IPS-NIHi7 (cell line): ENCODE data around the gene SPATA13.

ENCODE experiments used
- DNase-seq: peaks from one replicate; pipeline ENCODE4 v3.0.0; 2012; ENCODE audit warnings: mixed read lengths; ENCODE audit errors: extremely low spot score

The SPATA13 gene

DNA sequence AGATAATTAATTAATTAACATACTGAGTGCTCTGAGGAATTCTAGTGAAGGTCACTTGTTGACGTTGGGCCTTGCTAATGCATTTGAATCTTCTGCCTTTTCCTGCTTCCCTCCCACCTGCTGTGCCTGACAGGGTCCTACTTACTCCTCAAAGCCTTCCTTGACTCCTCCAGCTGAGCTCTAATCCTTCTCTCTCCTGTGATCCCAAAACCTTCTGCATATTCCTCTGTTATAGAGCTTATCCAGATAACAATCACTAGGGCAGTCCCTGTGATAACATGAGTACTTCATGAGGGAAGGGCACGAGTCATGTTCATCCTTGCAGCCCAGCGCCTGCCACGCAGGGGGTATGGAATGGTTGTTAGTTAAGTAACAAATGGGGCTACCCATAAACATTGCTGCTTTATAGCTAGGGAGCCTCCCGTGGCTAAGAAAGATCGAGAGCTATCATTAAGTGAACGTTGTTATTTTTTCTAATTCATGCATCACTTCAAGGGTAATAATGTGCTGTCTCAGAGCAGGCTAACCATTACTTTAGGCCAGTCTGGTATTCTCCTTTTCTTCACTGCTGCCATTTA lies 19.1 kb upstream of the SPATA13 start:
- DNase-seq, result peak; percentile 33

GRCh38 chr13:24142453-24142852 lies 18.1 kb upstream of the SPATA13 start:
- DNase-seq, result no peak

DNA sequence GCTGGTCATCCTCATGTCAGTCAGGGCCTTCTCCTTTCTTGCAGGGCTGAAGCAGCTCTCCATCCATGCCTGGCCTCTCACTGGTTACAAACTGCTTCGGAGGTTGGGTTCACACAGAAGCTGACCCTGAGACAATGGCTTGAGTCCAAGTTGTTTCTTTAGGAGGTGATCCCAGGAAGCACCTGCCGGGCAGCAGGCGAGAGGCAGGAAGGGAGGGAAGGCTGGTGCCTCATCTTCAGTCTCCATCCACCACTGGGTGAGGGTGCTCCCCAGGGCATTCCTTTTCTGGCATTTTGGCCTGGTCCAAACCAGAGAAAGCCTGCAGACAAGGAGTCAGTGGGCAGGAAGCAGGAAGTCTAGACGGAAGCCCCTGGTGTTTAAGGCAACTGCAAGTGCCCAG lies 17.6 kb upstream of the SPATA13 start:
- DNase-seq, result no peak

GRCh38 chr13:24145240-24145639 lies 15.3 kb upstream of the SPATA13 start:
- DNase-seq, result no peak

GRCh38 chr13:24145674-24146073 lies 14.8 kb upstream of the SPATA13 start:
- DNase-seq, result no peak

- DNase-seq, result no peak
Measured at GRCh38 chr13:24146961-24147569, 13.5 kb upstream of the SPATA13 start.

DNA sequence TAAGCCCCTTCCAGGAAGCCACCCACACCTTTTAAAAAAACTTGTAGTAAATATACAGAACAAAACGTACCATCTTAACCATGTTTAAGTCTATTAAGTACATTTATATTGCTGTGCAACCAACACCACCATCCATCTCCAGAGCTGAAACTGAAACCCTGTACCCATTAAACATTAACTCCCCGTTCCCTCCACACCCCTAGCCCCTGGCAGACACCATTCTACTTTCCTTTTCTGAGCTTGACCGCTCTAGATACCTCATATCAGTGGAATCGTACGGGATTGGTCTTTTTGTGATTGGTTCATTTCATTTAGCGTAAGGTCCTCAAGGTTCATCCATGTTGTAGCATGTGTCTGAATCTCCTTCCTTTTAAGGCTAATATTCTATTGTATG lies 13.0 kb upstream of the SPATA13 start:
- no peak for DNase-seq

- DNase-seq, result peak; percentile 76
Measured at GRCh38 chr13:24148414-24149235, 11.9 kb upstream of the SPATA13 start.

GRCh38 chr13:24149246-24150032 lies 11.1 kb upstream of the SPATA13 start:
- DNase-seq, result no peak

- no peak for DNase-seq
Measured at GRCh38 chr13:24150572-24150971, 9.9 kb upstream of the SPATA13 start.

- no peak for DNase-seq
Measured at GRCh38 chr13:24151864-24152263, 8.7 kb upstream of the SPATA13 start.

DNA sequence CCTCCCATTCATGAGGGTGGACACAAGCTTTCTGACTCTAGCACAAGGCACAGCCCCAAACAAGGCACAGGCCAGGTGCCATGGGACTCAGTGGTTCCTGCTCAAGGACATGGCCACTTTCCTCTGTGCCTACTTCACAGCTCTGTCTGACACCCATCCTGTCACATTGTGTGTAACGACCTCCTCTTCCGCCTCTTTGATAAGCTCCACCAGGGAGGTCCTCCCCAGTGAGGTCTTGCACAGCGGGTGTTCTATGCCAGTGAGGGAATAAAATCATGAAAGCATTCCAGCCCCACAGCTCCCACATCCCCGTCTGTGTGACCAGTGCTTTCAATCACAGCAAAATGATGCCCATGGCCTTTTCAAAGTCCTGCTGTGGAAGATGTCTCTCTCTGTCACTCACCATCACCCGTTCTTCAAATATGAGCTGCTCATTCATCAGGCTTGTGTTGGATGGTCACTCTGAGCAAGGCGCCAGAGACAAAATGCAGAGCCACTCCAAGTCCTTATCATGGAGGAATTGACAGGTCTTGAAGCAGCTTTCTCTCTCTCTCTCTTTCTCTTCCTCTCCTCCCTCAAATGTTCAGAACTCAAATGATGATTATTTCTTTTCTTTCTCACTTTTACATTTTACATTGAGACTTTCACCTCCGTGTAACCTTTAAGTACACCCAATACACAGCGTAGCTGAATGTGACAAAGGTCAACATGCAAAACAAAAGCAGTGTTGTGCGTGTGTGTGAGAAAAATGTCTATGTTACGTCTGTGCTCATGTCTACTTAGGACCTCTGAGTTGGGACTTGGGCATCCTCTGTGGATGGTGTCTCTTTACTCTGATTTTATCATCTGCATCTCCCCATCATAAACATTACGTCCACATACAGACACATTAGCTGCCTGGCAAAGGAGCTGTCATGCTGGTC lies 8.0 kb upstream of the SPATA13 start:
- no peak for DNase-seq

- DNase-seq, result no peak
Measured at GRCh38 chr13:24153347-24153746, 7.2 kb upstream of the SPATA13 start.

DNA sequence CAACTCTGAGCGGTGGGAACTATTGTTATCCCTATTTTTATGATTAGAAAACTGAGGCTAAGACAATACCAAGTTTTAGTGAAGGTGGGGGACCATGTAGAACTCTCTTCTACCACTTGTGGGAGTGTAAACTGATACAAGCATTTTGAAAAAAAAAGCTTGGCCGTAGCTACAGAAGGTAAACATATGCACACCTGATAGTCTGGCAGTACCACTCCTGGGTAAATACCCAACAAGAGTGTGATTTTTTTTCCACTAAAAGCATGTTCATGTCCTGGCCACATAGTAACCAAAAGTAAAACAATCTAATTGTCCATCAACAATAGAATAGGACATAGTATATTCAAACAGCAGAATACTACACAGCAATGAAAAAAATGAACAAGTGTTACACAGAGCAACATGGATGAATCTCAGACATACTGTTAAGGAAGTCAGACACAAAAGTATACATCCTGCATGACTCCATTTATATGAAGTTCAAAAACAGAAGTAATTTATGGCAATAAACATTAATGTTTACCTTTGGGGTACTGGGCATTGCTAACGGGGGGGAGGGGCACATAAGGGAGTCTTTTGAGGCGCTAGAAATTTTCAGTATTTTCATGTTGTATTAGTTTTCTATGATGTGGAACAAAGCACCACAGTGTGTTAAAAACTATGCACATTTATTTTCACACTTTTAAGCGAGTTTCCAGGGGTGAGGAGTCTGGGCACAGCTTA lies 6.4 kb upstream of the SPATA13 start:
- DNase-seq, result no peak

- no peak for DNase-seq
Measured at GRCh38 chr13:24159357-24159756, 1.2 kb upstream of the SPATA13 start.

DNA sequence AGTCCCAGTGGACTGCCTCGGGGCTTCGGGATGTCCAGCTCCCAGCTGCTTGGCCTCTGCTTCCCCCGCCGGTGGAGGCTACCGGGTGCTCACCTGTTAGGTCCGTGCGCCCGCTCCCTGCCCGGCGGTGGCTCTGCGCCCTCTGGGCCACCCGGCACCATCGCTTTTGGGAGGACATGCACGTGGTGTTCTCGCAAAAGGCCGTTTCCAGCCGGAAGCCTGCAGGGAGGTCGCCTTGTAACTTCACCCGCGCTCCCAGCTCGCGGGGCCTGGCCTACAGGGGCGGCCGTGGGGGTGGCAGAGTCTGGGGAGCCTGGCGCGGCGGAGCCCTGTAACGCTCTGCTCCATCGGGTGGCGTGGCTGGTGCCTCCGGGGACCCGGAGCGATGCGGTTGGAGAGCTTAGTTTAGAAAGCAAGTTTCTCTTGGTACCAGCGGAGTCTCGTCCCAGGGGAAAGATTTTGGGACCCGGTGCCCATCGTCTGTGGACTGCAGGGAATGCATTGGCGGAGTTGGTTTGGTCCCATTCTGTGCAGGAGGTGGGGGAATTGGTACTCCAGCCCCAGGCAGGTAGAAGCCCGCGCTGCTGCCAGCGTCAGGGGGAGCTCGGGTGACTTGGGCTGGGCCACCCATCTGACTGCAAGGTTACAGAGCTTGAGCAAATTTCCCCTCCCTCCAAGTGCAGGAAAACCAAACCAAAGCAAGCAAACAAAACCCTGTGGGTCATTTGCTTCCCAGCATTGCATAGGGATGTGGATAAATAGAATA lies 673 bp downstream of the SPATA13 start:
- DNase-seq, result peak; percentile 48

GRCh38 chr13:24161980-24162525 lies 1.5 kb downstream of the SPATA13 start:
- DNase-seq, result no peak

- DNase-seq, result no peak
Measured at GRCh38 chr13:24162604-24163003, 2.1 kb downstream of the SPATA13 start.

DNA sequence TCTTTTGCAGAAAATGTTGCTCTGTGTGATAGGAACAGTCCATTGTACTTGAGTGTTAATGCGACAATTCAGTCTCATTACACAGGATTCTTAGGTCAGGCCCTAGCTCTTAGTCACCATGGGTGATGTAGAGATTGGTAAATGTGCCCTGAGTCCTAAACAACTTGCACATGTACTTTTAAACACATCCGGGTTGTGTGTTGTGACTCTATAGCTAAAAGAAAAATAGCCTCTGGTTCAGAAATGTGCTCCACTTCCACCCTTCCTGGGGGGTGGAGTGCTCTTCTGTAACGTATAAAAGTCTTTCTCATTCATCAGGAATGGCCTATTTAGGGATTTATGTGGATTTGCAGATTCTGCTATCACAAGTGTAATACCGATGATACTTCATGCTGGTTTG lies 5.2 kb downstream of the SPATA13 start:
- DNase-seq, result no peak
